MM.1S (cell line): ENCODE measurements around the gene EFR3B.

Experiments used
- EZH2 ChIP-seq: fragments of 300-600 bp; sonication (generic); optimal IDR thresholded peaks from 2 replicates; pipeline ENCODE3; 2017; ENCODE audit warnings: low read depth, mild to moderate bottlenecking, antibody characterized with exemption, low read length, mixed read lengths
- EZH2phosphoT487 ChIP-seq: fragments of 300-600 bp; sonication (generic); IDR thresholded peaks from 2 replicates; pipeline ENCODE4 v1.6.1; 2018; ENCODE audit warnings: antibody characterized with exemption, low read length
- TF ChIP-seq, protein P1 (sequence below): fragments of 300-600 bp; sonication (generic); IDR thresholded peaks from 2 replicates; pipeline ENCODE4 v1.5.1; 2016; ENCODE audit warnings: antibody characterized with exemption, low read length, mixed read lengths

- TF ChIP-seq EZH2 (no peak), EZH2phosphoT487 (no peak)
- TF ChIP-seq, protein P1, sequence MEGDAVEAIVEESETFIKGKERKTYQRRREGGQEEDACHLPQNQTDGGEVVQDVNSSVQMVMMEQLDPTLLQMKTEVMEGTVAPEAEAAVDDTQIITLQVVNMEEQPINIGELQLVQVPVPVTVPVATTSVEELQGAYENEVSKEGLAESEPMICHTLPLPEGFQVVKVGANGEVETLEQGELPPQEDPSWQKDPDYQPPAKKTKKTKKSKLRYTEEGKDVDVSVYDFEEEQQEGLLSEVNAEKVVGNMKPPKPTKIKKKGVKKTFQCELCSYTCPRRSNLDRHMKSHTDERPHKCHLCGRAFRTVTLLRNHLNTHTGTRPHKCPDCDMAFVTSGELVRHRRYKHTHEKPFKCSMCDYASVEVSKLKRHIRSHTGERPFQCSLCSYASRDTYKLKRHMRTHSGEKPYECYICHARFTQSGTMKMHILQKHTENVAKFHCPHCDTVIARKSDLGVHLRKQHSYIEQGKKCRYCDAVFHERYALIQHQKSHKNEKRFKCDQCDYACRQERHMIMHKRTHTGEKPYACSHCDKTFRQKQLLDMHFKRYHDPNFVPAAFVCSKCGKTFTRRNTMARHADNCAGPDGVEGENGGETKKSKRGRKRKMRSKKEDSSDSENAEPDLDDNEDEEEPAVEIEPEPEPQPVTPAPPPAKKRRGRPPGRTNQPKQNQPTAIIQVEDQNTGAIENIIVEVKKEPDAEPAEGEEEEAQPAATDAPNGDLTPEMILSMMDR = no peak
Measured at GRCh38 chr2:25021791-25022362, 20.0 kb upstream of the EFR3B start.
